ENCODE data around the gene RGP1.

Gene RGP1

DNA sequence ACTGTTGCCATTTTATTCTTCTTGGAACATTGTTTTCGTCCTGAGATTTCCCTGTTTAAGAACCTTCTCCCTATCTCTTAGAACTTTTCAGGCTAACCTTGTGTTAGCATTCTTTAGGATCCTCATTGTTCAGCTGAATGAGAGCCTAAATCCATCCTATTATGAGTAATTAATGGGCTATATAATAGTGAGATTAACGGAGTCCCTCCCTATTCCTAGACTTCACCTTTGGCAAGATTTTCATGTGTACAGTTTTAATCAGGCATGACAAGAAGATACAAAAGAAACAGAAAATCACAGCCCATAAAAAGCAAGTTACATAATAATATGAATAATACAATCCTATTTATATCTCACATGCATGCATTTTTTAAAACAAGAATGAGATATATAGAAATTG, 14.1 kb downstream of the RGP1 start:
- peaks cover 10% of the 10 kb centered on the region for H3K79me2 ChIP-seq (ENCODE audit: control insufficient read depth, low read length)
- H3K9me2 ChIP-seq (replicated peaks; ENCODE audit: control insufficient read depth, low read length) = no peaks in the 10 kb centered on the region
- no peak overlapping the region for H3K27ac ChIP-seq (ENCODE audit: low read depth, low read length)
- no peaks in the 10 kb centered on the region for H3K36me3 ChIP-seq (ENCODE audit: control insufficient read depth, low read length)
- peaks cover 27% of the 10 kb centered on the region for H3K4me1 ChIP-seq (ENCODE audit: control insufficient read depth, low read length)
- H3F3A ChIP-seq (ENCODE audit: control insufficient read depth, insufficient read depth) = peaks cover 12% of the 10 kb centered on the region
- H3K9me3 ChIP-seq (ENCODE audit: control insufficient read depth, insufficient read depth, low read length) = no peaks in the 10 kb centered on the region
- H3K27me3 ChIP-seq (ENCODE audit: control insufficient read depth, low read length) = no peaks in the 10 kb centered on the region
- H4K20me1 ChIP-seq (ENCODE audit: control insufficient read depth, insufficient read depth, low read depth, low read length) = no peaks in the 10 kb centered on the region
- no peak overlapping the region for H3K4me2 ChIP-seq (ENCODE audit: low read length)
- no peak overlapping the region for H3K4me3 ChIP-seq (ENCODE audit: low read length)
- TF ChIP-seq, protein P1, sequence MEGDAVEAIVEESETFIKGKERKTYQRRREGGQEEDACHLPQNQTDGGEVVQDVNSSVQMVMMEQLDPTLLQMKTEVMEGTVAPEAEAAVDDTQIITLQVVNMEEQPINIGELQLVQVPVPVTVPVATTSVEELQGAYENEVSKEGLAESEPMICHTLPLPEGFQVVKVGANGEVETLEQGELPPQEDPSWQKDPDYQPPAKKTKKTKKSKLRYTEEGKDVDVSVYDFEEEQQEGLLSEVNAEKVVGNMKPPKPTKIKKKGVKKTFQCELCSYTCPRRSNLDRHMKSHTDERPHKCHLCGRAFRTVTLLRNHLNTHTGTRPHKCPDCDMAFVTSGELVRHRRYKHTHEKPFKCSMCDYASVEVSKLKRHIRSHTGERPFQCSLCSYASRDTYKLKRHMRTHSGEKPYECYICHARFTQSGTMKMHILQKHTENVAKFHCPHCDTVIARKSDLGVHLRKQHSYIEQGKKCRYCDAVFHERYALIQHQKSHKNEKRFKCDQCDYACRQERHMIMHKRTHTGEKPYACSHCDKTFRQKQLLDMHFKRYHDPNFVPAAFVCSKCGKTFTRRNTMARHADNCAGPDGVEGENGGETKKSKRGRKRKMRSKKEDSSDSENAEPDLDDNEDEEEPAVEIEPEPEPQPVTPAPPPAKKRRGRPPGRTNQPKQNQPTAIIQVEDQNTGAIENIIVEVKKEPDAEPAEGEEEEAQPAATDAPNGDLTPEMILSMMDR (IDR thresholded peaks at IDR 0.05; ENCODE audit: low read depth, low read length, poor library complexity, severe bottlenecking) = no peak
- TF ChIP-seq EZH2phosphoT487 (IDR thresholded peaks at IDR 0.05; ENCODE audit: borderline replicate concordance, low read length) = no peak

DNA sequence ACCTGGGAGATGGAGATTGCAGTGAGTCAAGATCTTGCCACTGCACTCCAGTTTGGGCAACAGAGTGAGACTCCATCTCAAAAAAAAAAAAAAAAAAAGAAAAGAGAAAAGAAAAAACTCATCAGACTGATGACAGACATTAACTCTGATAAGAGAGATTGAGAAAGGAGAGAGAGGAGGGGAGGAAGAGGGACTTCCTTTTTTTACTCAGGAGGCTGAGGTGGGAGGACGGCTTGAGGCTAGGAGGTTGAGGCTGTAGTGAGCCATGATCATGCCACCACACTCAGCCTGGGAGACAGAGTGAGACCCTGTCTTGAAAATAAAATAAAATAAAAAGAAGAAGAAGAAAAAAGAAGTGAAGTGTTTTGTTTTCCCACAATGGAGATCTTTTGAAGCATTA, 14.7 kb downstream of the RGP1 start:
- Histone ChIP-seq H3K4me2 (ENCODE audit: low read length) (no peak overlapping the region), H3K27ac (ENCODE audit: low read depth, low read length) (no peak overlapping the region), H4K20me1 (ENCODE audit: control insufficient read depth, insufficient read depth, low read depth, low read length) (no peaks in the 10 kb centered on the region), H3K4me1 (ENCODE audit: control insufficient read depth, low read length) (peaks cover 20% of the 10 kb centered on the region), H3K36me3 (ENCODE audit: control insufficient read depth, low read length) (no peaks in the 10 kb centered on the region), H3K79me2 (ENCODE audit: control insufficient read depth, low read length) (peaks cover 7% of the 10 kb centered on the region), H3F3A (ENCODE audit: control insufficient read depth, insufficient read depth) (peaks cover 5% of the 10 kb centered on the region), H3K9me2 (replicated peaks; ENCODE audit: control insufficient read depth, low read length) (no peaks in the 10 kb centered on the region), H3K4me3 (ENCODE audit: low read length) (no peak overlapping the region), H3K9me3 (ENCODE audit: control insufficient read depth, insufficient read depth, low read length) (no peaks in the 10 kb centered on the region), H3K27me3 (ENCODE audit: control insufficient read depth, low read length) (no peaks in the 10 kb centered on the region)
- TF ChIP-seq, protein P1 (IDR thresholded peaks at IDR 0.05; ENCODE audit: low read depth, low read length, poor library complexity, severe bottlenecking) = no peak
- TF ChIP-seq EZH2phosphoT487 (IDR thresholded peaks at IDR 0.05; ENCODE audit: borderline replicate concordance, low read length) = no peak

DNA sequence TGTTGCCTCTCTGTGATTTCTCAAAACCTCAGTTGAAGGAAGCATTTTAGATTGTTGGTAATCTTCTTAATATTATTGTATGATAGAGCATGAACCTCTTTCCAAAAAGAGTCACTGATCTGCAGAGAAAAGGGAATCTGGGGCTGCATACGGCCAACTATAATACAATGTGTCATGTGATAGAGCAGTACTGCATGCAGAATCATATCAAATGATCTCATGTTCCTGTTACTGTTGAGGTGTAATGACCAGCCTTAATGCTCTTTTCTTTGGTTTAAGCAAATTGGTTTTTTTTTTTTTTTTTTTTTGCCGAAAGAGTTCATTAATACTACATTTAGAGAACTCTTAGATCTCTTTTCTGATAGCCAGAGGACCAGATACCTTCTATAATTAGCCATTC, 17.9 kb downstream of the RGP1 start:
- no peak overlapping the region for H3K27ac ChIP-seq (ENCODE audit: low read depth, low read length)
- no peaks in the 10 kb centered on the region for H3K9me3 ChIP-seq (ENCODE audit: control insufficient read depth, insufficient read depth, low read length)
- TF ChIP-seq, protein P1 (IDR thresholded peaks at IDR 0.05; ENCODE audit: low read depth, low read length, poor library complexity, severe bottlenecking) = no peak
- TF ChIP-seq EZH2phosphoT487 (IDR thresholded peaks at IDR 0.05; ENCODE audit: borderline replicate concordance, low read length) = no peak
- H3K27me3 ChIP-seq (ENCODE audit: control insufficient read depth, low read length) = no peaks in the 10 kb centered on the region
- H3K79me2 ChIP-seq (ENCODE audit: control insufficient read depth, low read length) = peaks cover 3% of the 10 kb centered on the region
- no peak overlapping the region for H3K4me3 ChIP-seq (ENCODE audit: low read length)
- peaks cover 5% of the 10 kb centered on the region; the same call in 1 of the 2 replicates for H3F3A ChIP-seq (ENCODE audit: control insufficient read depth, insufficient read depth)
- no peaks in the 10 kb centered on the region for H3K36me3 ChIP-seq (ENCODE audit: control insufficient read depth, low read length)
- H3K4me2 ChIP-seq (ENCODE audit: low read length) = no peak overlapping the region
- peaks cover 16% of the 10 kb centered on the region for H3K4me1 ChIP-seq (ENCODE audit: control insufficient read depth, low read length)
- no peaks in the 10 kb centered on the region for H3K9me2 ChIP-seq (replicated peaks; ENCODE audit: control insufficient read depth, low read length)
- H4K20me1 ChIP-seq (ENCODE audit: control insufficient read depth, insufficient read depth, low read depth, low read length) = no peaks in the 10 kb centered on the region

Measured in DOHH2 (cell line).